HEK293 (cell line): ENCODE data around the gene MYOCOS.

Experiments
- CTCF ChIA-PET: fragments of 350-600 bp; formaldehyde crosslinking; extraction: SDS; loops from one replicate; lab custom pipeline; 2021; ENCODE audit warnings: antibody characterized with exemption; lab: Yijun Ruan, JAX
- POLR2A ChIA-PET: fragments of 300-600 bp; formaldehyde crosslinking; extraction: SDS; loops from one replicate; lab custom pipeline; 2020; ENCODE audit warnings: antibody characterized with exemption, inconsistent platforms; lab: Yijun Ruan, JAX
- H3K27ac ChIP-seq: fragments of 200-500 bp; sonication (Bioruptor generic); 2 replicates; pipeline ENCODE4 v1.5.1; 2014; ENCODE audit warnings: low read depth, low read length, control low read depth, inconsistent platforms; ENCODE audit errors: extremely low read depth
- H3K36me3 ChIP-seq, 2 experiments: fragments of 200-500 bp in 1 of 2; sonication (Bioruptor generic) in 1 of 2; 1 replicate in 1 of 2; 2 replicates in 1 of 2; pipeline ENCODE4 v1.5.1; 2014 to 2017; ENCODE audit warnings: inconsistent platforms in 2 of 2, low read length in 2 of 2; ENCODE audit not compliant: control insufficient read depth in 2 of 2, insufficient read depth in 1 of 2
- H3K4me1 ChIP-seq: fragments of 200-500 bp; sonication (Bioruptor generic); 2 replicates; pipeline ENCODE4 v1.5.1; 2014; ENCODE audit warnings: mild to moderate bottlenecking, low read length, inconsistent platforms; ENCODE audit not compliant: control insufficient read depth, insufficient read depth
- H3K4me3 ChIP-seq: 2 replicates; pipeline ENCODE4 v1.5.1; 2011; ENCODE audit warnings: low read depth, mild to moderate bottlenecking, control low read depth, low read length, moderate library complexity
- H3K9me3 ChIP-seq: fragments of 200-500 bp; sonication (Bioruptor generic); 2 replicates; pipeline ENCODE4 v1.5.1; 2014; ENCODE audit warnings: low read depth, low read length, inconsistent platforms; ENCODE audit not compliant: control insufficient read depth, insufficient read depth
- GFI1B ChIP-seq: fragments of 450-650 bp; formaldehyde crosslinking; IDR thresholded peaks from 2 replicates; pipeline ENCODE4 v1.5.1; 2016; ENCODE audit warnings: missing biosample characterization, missing genetic modification characterization
- GLIS1 ChIP-seq: fragments of 450-650 bp; formaldehyde crosslinking; IDR thresholded peaks from 2 replicates; pipeline ENCODE4 v1.5.1; 2016; ENCODE audit warnings: missing biosample characterization, missing genetic modification characterization
- SCRT2 ChIP-seq: fragments of 450-650 bp; formaldehyde crosslinking; IDR thresholded peaks from 2 replicates; pipeline ENCODE4 v1.5.1; 2016; ENCODE audit warnings: missing biosample characterization, missing genetic modification characterization
- SP3 ChIP-seq: fragments of 450-650 bp; formaldehyde crosslinking; IDR thresholded peaks from 2 replicates; pipeline ENCODE4 v1.5.1; 2016; ENCODE audit warnings: missing biosample characterization, missing genetic modification characterization
- WT1 ChIP-seq: fragments of 450-650 bp; formaldehyde crosslinking; IDR thresholded peaks from 2 replicates; pipeline ENCODE4 v1.5.1; 2016; ENCODE audit warnings: missing biosample characterization, missing genetic modification characterization
- ZBTB7A ChIP-seq: fragments of 450-650 bp; formaldehyde crosslinking; IDR thresholded peaks from 2 replicates; pipeline ENCODE4 v1.5.1; 2016; ENCODE audit warnings: low read depth, missing biosample characterization, missing genetic modification characterization
- ZFP69B ChIP-seq: fragments of 450-650 bp; formaldehyde crosslinking; IDR thresholded peaks from 2 replicates; pipeline ENCODE4 v1.5.1; 2016; ENCODE audit warnings: missing biosample characterization, missing genetic modification characterization
- ZNF112 ChIP-seq: fragments of 450-650 bp; formaldehyde crosslinking; IDR thresholded peaks from 2 replicates; pipeline ENCODE4 v1.5.0; 2017; ENCODE audit warnings: missing biosample characterization, missing genetic modification characterization
- ZNF121 ChIP-seq: fragments of 450-650 bp; formaldehyde crosslinking; IDR thresholded peaks from 2 replicates; pipeline ENCODE4 v1.5.1; 2016; ENCODE audit warnings: missing biosample characterization, missing genetic modification characterization
- ZNF132 ChIP-seq: fragments of 450-650 bp; formaldehyde crosslinking; IDR thresholded peaks from 2 replicates; pipeline ENCODE4 v1.5.1; 2017; ENCODE audit warnings: missing biosample characterization, missing genetic modification characterization, borderline replicate concordance
- ZNF211 ChIP-seq: fragments of 450-650 bp; formaldehyde crosslinking; IDR thresholded peaks from 2 replicates; pipeline ENCODE4 v1.5.1; 2016; ENCODE audit warnings: low read depth, missing biosample characterization, missing genetic modification characterization
- ZNF24 ChIP-seq: fragments of 450-650 bp; formaldehyde crosslinking; IDR thresholded peaks from 2 replicates; pipeline ENCODE4 v1.5.1; 2016; ENCODE audit warnings: missing biosample characterization, missing genetic modification characterization
- ZNF394 ChIP-seq: fragments of 450-650 bp; formaldehyde crosslinking; IDR thresholded peaks from 2 replicates; pipeline ENCODE4 v1.5.1; 2016; ENCODE audit warnings: missing biosample characterization, missing genetic modification characterization, mild to moderate bottlenecking, moderate library complexity, borderline replicate concordance
- ZNF398 ChIP-seq: fragments of 450-650 bp; formaldehyde crosslinking; IDR thresholded peaks from 2 replicates; pipeline ENCODE4 v1.5.1; 2017; ENCODE audit warnings: missing biosample characterization, missing genetic modification characterization
- ZNF423 ChIP-seq: fragments of 450-650 bp; formaldehyde crosslinking; IDR thresholded peaks from 2 replicates; pipeline ENCODE4 v1.5.1; 2016; ENCODE audit warnings: missing biosample characterization, missing genetic modification characterization
- ZNF433 ChIP-seq: fragments of 450-650 bp; formaldehyde crosslinking; IDR thresholded peaks from 2 replicates; pipeline ENCODE4 v1.5.1; 2016; ENCODE audit warnings: missing biosample characterization, missing genetic modification characterization, low read depth
- ZNF473 ChIP-seq: fragments of 450-650 bp; formaldehyde crosslinking; IDR thresholded peaks from 2 replicates; pipeline ENCODE4 v1.5.1; 2017; ENCODE audit warnings: missing biosample characterization, missing genetic modification characterization
- ZNF530 ChIP-seq: fragments of 450-650 bp; formaldehyde crosslinking; IDR thresholded peaks from 2 replicates; pipeline ENCODE4 v1.5.1; 2016; ENCODE audit warnings: low read depth, missing biosample characterization, missing genetic modification characterization
- ZNF704 ChIP-seq: fragments of 450-650 bp; formaldehyde crosslinking; IDR thresholded peaks from 2 replicates; pipeline ENCODE4 v1.5.1; 2016; ENCODE audit warnings: missing biosample characterization, missing genetic modification characterization
- ZNF791 ChIP-seq: fragments of 450-650 bp; formaldehyde crosslinking; IDR thresholded peaks from 2 replicates; pipeline ENCODE4 v1.5.1; 2016; ENCODE audit warnings: missing biosample characterization, missing genetic modification characterization
- ZNF837 ChIP-seq: fragments of 450-650 bp; formaldehyde crosslinking; IDR thresholded peaks from 2 replicates; pipeline ENCODE4 v1.5.1; 2016; ENCODE audit warnings: missing biosample characterization, missing genetic modification characterization
- ZSCAN16 ChIP-seq: fragments of 450-650 bp; formaldehyde crosslinking; IDR thresholded peaks from 2 replicates; pipeline ENCODE4 v1.5.1; 2016; ENCODE audit warnings: missing biosample characterization, missing genetic modification characterization

The MYOCOS gene

DNA sequence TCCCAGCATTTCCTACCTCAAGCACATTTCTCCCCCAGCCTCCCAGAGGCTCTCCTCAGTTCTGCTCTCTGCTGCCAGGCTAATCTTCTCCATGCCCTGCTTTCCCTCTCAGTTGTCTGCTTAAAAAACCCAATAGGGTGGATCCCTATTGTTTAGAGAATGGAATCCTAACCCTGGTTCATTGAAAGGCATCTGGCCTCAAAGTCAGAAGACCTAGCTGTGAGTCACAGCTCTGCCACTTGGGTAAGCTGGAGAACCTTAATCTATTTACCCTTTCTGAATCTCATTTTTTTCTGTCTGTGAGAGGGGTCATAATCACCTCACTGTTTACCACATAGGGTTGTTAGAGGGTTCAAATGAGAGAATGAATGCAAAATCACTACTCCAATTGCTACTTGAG, 42.9 kb downstream of the MYOCOS start:
- TF ChIP-seq ZBTB7A (tag by site-specific recombination) (no peak), ZNF704 (tag by site-specific recombination) (no peak), ZNF791 (tag by site-specific recombination) (no peak)
- H3K9me3 ChIP-seq: no peaks in the 10 kb centered on the region
- H3K27ac ChIP-seq: no peak overlapping the region
- H3K36me3 ChIP-seq: no peaks in the 10 kb centered on the region
- CTCF ChIA-PET: interaction anchor here (0.6 to 1.5 kb wide), 2 partner anchors 12 to 15 kb away, joined by 3 to 4 read pairs; partner anchors contain the start of gene MYOC
- no peak overlapping the region for H3K4me3 ChIP-seq
- POLR2A ChIA-PET: no interaction called here
- no peaks in the 10 kb centered on the region for H3K4me1 ChIP-seq

GRCh38 chr1:171666114-171666769, 44.2 kb downstream of the MYOCOS start:
- TF ChIP-seq ZSCAN16 (tag by site-specific recombination) (no peak), ZFP69B (no peak), SP3 (tag by site-specific recombination) (no peak), SCRT2 (tag by site-specific recombination) (no peak), ZNF211 (tag by site-specific recombination) (no peak), ZNF394 (tag by site-specific recombination) (no peak)
- H3K4me3 ChIP-seq: no peak overlapping the region
- POLR2A ChIA-PET: no interaction called here
- no peak overlapping the region for H3K27ac ChIP-seq
- H3K4me1 ChIP-seq: no peaks in the 10 kb centered on the region
- no peaks in the 10 kb centered on the region for H3K9me3 ChIP-seq
- H3K36me3 ChIP-seq: no peaks in the 10 kb centered on the region
- CTCF ChIA-PET: interaction anchor here (0.7 to 1.5 kb wide), 3 partner anchors 17 to 50 kb away, joined by 3 to 4 read pairs (median 3); no protein-coding TSS in a partner anchor

- TF ChIP-seq GLIS1: no peak
- no peak for TF ChIP-seq GFI1B (tag by site-specific recombination)
- TF ChIP-seq ZNF433: no peak
- TF ChIP-seq ZNF24: no peak
- TF ChIP-seq ZNF704 (tag by site-specific recombination): no peak
- no peak for TF ChIP-seq ZNF473 (tag by site-specific recombination)
- no peaks in the 10 kb centered on the region for H3K9me3 ChIP-seq
- H3K4me3 ChIP-seq: no peak overlapping the region
- H3K27ac ChIP-seq: no peak overlapping the region
- POLR2A ChIA-PET: no interaction called here
- CTCF ChIA-PET: interaction anchor here (0.6 kb wide), 2 partner anchors 148 to 315 kb away, joined by 3 read pairs; no protein-coding TSS in a partner anchor
- no peaks in the 10 kb centered on the region for H3K4me1 ChIP-seq
- no peaks in the 10 kb centered on the region for H3K36me3 ChIP-seq
Measured at GRCh38 chr1:171668372-171668771, 46.3 kb downstream of the MYOCOS start.

GRCh38 chr1:171670739-171671138, 48.7 kb downstream of the MYOCOS start:
- ChIA-PET CTCF (interaction anchor here (0.6 kb wide), 1 partner anchor 722 kb away, joined by 3 read pairs; no protein-coding TSS in a partner anchor), POLR2A (no interaction called here)
- Histone ChIP-seq H3K9me3 (no peaks in the 10 kb centered on the region), H3K36me3 (no peaks in the 10 kb centered on the region), H3K4me3 (no peak overlapping the region), H3K4me1 (no peaks in the 10 kb centered on the region), H3K27ac (no peak overlapping the region)
- TF ChIP-seq ZSCAN16 (tag by site-specific recombination) (no peak), SP3 (tag by site-specific recombination) (no peak), ZNF132 (tag by site-specific recombination) (no peak), WT1 (tag by site-specific recombination) (no peak), ZNF530 (no peak), ZNF398 (no peak), ZNF121 (tag by site-specific recombination) (no peak), ZNF423 (tag by site-specific recombination) (no peak), ZNF112 (no peak), ZNF837 (tag by site-specific recombination) (no peak)
